Hepatocyte (in vitro differentiated cells): ENCODE data around the gene PTGER2.

Source experiments
- CTCF ChIP-seq: fragments of 200-600 bp; sonication (generic); IDR thresholded peaks from 2 replicates; pipeline ENCODE4 v1.5.1; 2016; ENCODE audit warnings: antibody characterized with exemption, mild to moderate bottlenecking; ENCODE audit not compliant: poor library complexity
- EZH2 ChIP-seq: fragments of 200-600 bp; sonication (generic); IDR thresholded peaks from 2 replicates; pipeline ENCODE4 v1.6.1; 2016; ENCODE audit warnings: antibody characterized with exemption, mild to moderate bottlenecking, borderline replicate concordance
- EZH2phosphoT487 ChIP-seq: fragments of 200-600 bp; sonication (generic); IDR thresholded peaks from one replicate; pipeline ENCODE4 v1.6.1; 2018; ENCODE audit warnings: antibody characterized with exemption, mild to moderate bottlenecking, low read depth, moderate library complexity; ENCODE audit not compliant: unreplicated experiment, severe bottlenecking

GRCh38 chr14:52271538-52271937 lies 42.6 kb upstream of the PTGER2 start:
- TF ChIP-seq CTCF (no peak), EZH2phosphoT487 (no peak), EZH2 (no peak)
